Right kidney (tissue), 1 donor: ENCODE data around the gene SLC44A5.

Source experiments
- DNase-seq: peaks from one replicate; pipeline ENCODE4 v3.0.0-alpha.2; 2016

The SLC44A5 gene

GRCh38 chr1:75172556-75172955 lies 438.4 kb downstream of the SLC44A5 start:
- no peak for DNase-seq

DNA sequence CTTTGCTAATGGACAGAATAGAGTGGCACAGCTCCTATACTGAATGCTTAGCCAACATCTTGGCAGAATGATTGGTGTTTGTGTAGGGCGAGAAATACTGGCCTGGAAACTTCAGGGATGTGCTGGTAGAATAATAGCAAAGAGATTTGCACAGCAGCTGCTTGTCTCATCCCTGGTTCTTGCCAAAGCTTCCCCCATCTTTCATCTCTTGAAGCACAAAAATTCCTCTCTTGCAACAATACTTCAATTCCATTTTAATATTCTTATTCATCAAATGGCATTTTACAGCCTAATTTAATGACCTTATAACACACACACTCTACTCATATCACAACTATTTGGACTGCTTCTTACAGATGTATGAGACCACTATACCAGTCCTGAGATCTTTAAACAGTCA lies 439.0 kb downstream of the SLC44A5 start:
- no peak for DNase-seq

GRCh38 chr1:75170981-75171380 lies 439.9 kb downstream of the SLC44A5 start:
- DNase-seq = no peak

- no peak for DNase-seq
Observed at GRCh38 chr1:75170011-75170410, 440.9 kb downstream of the SLC44A5 start.

GRCh38 chr1:75166821-75167220 lies 444.1 kb downstream of the SLC44A5 start:
- no peak for DNase-seq

- DNase-seq = no peak
Observed at GRCh38 chr1:75165264-75165663, 445.6 kb downstream of the SLC44A5 start.

GRCh38 chr1:75159154-75159553 lies 451.8 kb downstream of the SLC44A5 start:
- no peak for DNase-seq
